IMR-90 (cell line): Measurements from ENCODE around the gene ADAM15. TPM values are rescaled to one million over a fixed set of nuclear protein-coding genes. Genes with fewer than 3 reads are reported as not detected.

Experiments
- ATAC-seq: fragments of 200-7000 bp; cut with Tn5 transposase; 2 replicates; pipeline ENCODE4 v1.9.1; 2020; ENCODE audit warnings: low read depth, mild to moderate bottlenecking, moderate library complexity
- BruUV-seq: library from RNA; stranded (reverse); fragments of 400-500 nt; replicated peaks from 2 replicates; lab custom pipeline; 2021; lab: Mats Ljungman, UMichigan
- CTCF ChIA-PET: fragments of 300-600 bp; formaldehyde crosslinking; extraction: SDS; loops from one replicate; lab custom pipeline; 2021; ENCODE audit warnings: antibody characterized with exemption; lab: Yijun Ruan, JAX
- POLR2A ChIA-PET: fragments of 300-600 bp; sonication (Branson Sonifier 250); formaldehyde crosslinking; loops from one replicate; lab custom pipeline; 2022; ENCODE audit warnings: antibody characterized with exemption; ENCODE audit not compliant: unreplicated experiment; lab: Charles Lee
- DNase-seq: peaks from one replicate; pipeline ENCODE4 v3.0.0; 2013
- H2AFZ ChIP-seq: replicated peaks from 2 replicates; pipeline ENCODE3; 2013; ENCODE audit warnings: low read length, mild to moderate bottlenecking; ENCODE audit not compliant: poor library complexity
- H2AK5ac ChIP-seq: 2 replicates; pipeline ENCODE4 v1.6.1; 2013; ENCODE audit warnings: low read depth, low read length, inconsistent platforms
- H2AK9ac ChIP-seq: replicated peaks from 2 replicates; pipeline ENCODE3; 2013; ENCODE audit warnings: mild to moderate bottlenecking, low read depth, low read length, moderate library complexity; ENCODE audit not compliant: poor library complexity
- H2BK120ac ChIP-seq: 2 replicates; pipeline ENCODE4 v1.6.1; 2013; ENCODE audit warnings: low read depth, low read length, inconsistent platforms
- H2BK15ac ChIP-seq: 3 replicates; pipeline ENCODE4 v1.6.1; 2013; ENCODE audit warnings: low read depth, low read length, inconsistent platforms
- H2BK20ac ChIP-seq: 2 replicates; pipeline ENCODE4 v1.6.1; 2013; ENCODE audit warnings: low read depth, mild to moderate bottlenecking, inconsistent platforms, low read length, moderate library complexity
- H2BK5ac ChIP-seq: 2 replicates; pipeline ENCODE4 v1.6.1; 2013; ENCODE audit warnings: mild to moderate bottlenecking, low read depth, low read length, inconsistent platforms; ENCODE audit not compliant: poor library complexity, severe bottlenecking
- H3K14ac ChIP-seq: replicated peaks from 2 replicates; pipeline ENCODE4 v1.6.1; 2013; ENCODE audit warnings: low read depth, low read length, inconsistent platforms
- H3K18ac ChIP-seq: 2 replicates; pipeline ENCODE4 v1.6.1; 2013; ENCODE audit warnings: low read depth, low read length, control low read depth
- H3K23ac ChIP-seq: 2 replicates; pipeline ENCODE4 v1.6.1; 2013; ENCODE audit warnings: low read depth, low read length, inconsistent platforms
- H3K27ac ChIP-seq: 2 replicates; pipeline ENCODE4 v1.5.1; 2013; ENCODE audit warnings: mild to moderate bottlenecking, control low read depth, low read length; ENCODE audit not compliant: insufficient read depth
- H3K27me3 ChIP-seq: 2 replicates; pipeline ENCODE4 v1.6.1; 2013; ENCODE audit warnings: low read length; ENCODE audit not compliant: control insufficient read depth, insufficient read depth
- H3K36me3 ChIP-seq: 2 replicates; pipeline ENCODE4 v1.6.1; 2013; ENCODE audit warnings: low read length, mixed read lengths; ENCODE audit not compliant: control insufficient read depth, insufficient read depth
- H3K4ac ChIP-seq: 2 replicates; pipeline ENCODE4 v1.6.1; 2013; ENCODE audit warnings: low read depth, low read length, inconsistent platforms
- H3K4me1 ChIP-seq: 2 replicates; pipeline ENCODE4 v1.6.1; 2013; ENCODE audit warnings: low read length, mixed read lengths; ENCODE audit not compliant: control insufficient read depth, insufficient read depth
- H3K4me2 ChIP-seq: 2 replicates; pipeline ENCODE4 v1.6.1; 2013; ENCODE audit warnings: low read depth, mild to moderate bottlenecking, control low read depth, low read length, moderate library complexity
- H3K4me3 ChIP-seq: 2 replicates; pipeline ENCODE4 v1.5.1; 2013; ENCODE audit warnings: low read depth, mild to moderate bottlenecking, control low read depth, low read length, moderate library complexity; ENCODE audit not compliant: insufficient read depth
- H3K56ac ChIP-seq: 2 replicates; pipeline ENCODE4 v1.6.1; 2013; ENCODE audit warnings: low read length, inconsistent platforms; ENCODE audit not compliant: insufficient read depth; ENCODE audit errors: extremely low read depth
- H3K79me1 ChIP-seq, 2 experiments: 2 replicates each; pipeline ENCODE4 v1.6.1; 2013; ENCODE audit warnings: low read length in 2 of 2, inconsistent platforms in 1 of 2, low read depth in 1 of 2
- H3K9ac ChIP-seq: 2 replicates; pipeline ENCODE4 v1.6.1; 2013; ENCODE audit warnings: low read depth, low read length, control low read depth
- H3K9me1 ChIP-seq: 2 replicates; pipeline ENCODE4 v1.6.1; 2013; ENCODE audit warnings: low read length, inconsistent platforms; ENCODE audit not compliant: insufficient read depth
- H3K9me3 ChIP-seq: 2 replicates; pipeline ENCODE4 v1.6.1; 2013; ENCODE audit warnings: low read length; ENCODE audit not compliant: control insufficient read depth, insufficient read depth
- H4K20me1 ChIP-seq: 2 replicates; pipeline ENCODE4 v1.6.1; 2013; ENCODE audit warnings: low read length, inconsistent platforms; ENCODE audit not compliant: insufficient read depth
- H4K5ac ChIP-seq: 2 replicates; pipeline ENCODE4 v1.6.1; 2013; ENCODE audit warnings: mild to moderate bottlenecking, low read depth, low read length, control low read depth
- H4K8ac ChIP-seq, 2 experiments: 2 replicates each; pipeline ENCODE4 v1.6.1; 2013; ENCODE audit warnings: low read depth in 2 of 2, low read length in 2 of 2, control low read depth in 1 of 2, inconsistent platforms in 1 of 2
- H4K91ac ChIP-seq: 2 replicates; pipeline ENCODE4 v1.6.1; 2013; ENCODE audit warnings: low read depth, low read length, inconsistent platforms; ENCODE audit not compliant: insufficient read depth
- BHLHE40 ChIP-seq: fragments of 150-350 bp; IDR thresholded peaks from 2 replicates; pipeline ENCODE4 v1.6.1; 2016; ENCODE audit warnings: mild to moderate bottlenecking, low read depth, low read length
- MAZ ChIP-seq: IDR thresholded peaks from 2 replicates; pipeline ENCODE4 v1.6.1; 2012; ENCODE audit warnings: low read depth, mild to moderate bottlenecking, low read length, improper control_type of control experiment, moderate library complexity, borderline replicate concordance
- MXI1 ChIP-seq: IDR thresholded peaks from 2 replicates; pipeline ENCODE4 v1.6.1; 2012; ENCODE audit warnings: low read depth, mild to moderate bottlenecking, low read length, moderate library complexity, borderline replicate concordance
- NFE2L2 ChIP-seq: fragments of 150-350 bp; IDR thresholded peaks from 2 replicates; pipeline ENCODE4 v1.6.1; 2016; ENCODE audit warnings: low read depth, mild to moderate bottlenecking, low read length
- RAD21 ChIP-seq: IDR thresholded peaks from 2 replicates; pipeline ENCODE4 v1.6.1; 2012; ENCODE audit warnings: low read length, improper control_type of control experiment
- RCOR1 ChIP-seq: IDR thresholded peaks from 2 replicates; pipeline ENCODE4 v1.6.1; 2012; ENCODE audit warnings: mild to moderate bottlenecking, low read length, improper control_type of control experiment; ENCODE audit not compliant: insufficient replicate concordance
- WGBS, 2 experiments: methylation state at CpG; one replicate each; pipeline versions ENCODE4 v1.1.5 to v1.1.7; 2013; ENCODE audit warnings: missing lambda C conversion rate in 2 of 2; ENCODE audit not compliant: insufficient read length in 1 of 2; ENCODE audit errors: extremely low coverage in 2 of 2; 5-methylcytosine and 5-hydroxymethylcytosine counted together
- dilution Hi-C: fragments of 300-500 bp; cut with HindIII; formaldehyde crosslinking; loops from one replicate; pipeline ENCODE4 v1.14.3; 2018; ENCODE audit warnings: low sequenced_read_pairs; ENCODE audit not compliant: unreplicated experiment
- in situ Hi-C: fragments of 300-500 bp; cut with MboI; formaldehyde crosslinking; loops from 3 replicates; pipeline ENCODE4 v1.14.3; 2019; ENCODE audit warnings: low sequenced_read_pairs, inconsistent platforms, mixed read lengths
- intact Hi-C: fragments of 100-400 bp; cut with micrococcal nuclease; formaldehyde crosslinking; loops from 2 replicates; pipeline ENCODE4 v1.10.0; 2022
- polyA plus RNA-seq, 3 experiments: library from polyadenylated mRNA; depleted of rRNA; stranded (reverse); fragments of >200 nt; gene quantifications; 2 replicates each; pipeline ENCODE4 v1.2.3, GENCODE V29; 2012; ENCODE audit warnings: low replicate concordance in 1 of 3
- total RNA-seq: library from RNA; depleted of rRNA; stranded (reverse); fragments of >200 nt; gene quantifications from 2 replicates; pipeline ENCODE4 v1.2.3, GENCODE V29; 2012

Gene ADAM15
- total and polyA plus RNA-seq, 2 of the 4 experiments (the other 2 are of a cell fraction), result 25.6 to 52.4 TPM

DNA sequence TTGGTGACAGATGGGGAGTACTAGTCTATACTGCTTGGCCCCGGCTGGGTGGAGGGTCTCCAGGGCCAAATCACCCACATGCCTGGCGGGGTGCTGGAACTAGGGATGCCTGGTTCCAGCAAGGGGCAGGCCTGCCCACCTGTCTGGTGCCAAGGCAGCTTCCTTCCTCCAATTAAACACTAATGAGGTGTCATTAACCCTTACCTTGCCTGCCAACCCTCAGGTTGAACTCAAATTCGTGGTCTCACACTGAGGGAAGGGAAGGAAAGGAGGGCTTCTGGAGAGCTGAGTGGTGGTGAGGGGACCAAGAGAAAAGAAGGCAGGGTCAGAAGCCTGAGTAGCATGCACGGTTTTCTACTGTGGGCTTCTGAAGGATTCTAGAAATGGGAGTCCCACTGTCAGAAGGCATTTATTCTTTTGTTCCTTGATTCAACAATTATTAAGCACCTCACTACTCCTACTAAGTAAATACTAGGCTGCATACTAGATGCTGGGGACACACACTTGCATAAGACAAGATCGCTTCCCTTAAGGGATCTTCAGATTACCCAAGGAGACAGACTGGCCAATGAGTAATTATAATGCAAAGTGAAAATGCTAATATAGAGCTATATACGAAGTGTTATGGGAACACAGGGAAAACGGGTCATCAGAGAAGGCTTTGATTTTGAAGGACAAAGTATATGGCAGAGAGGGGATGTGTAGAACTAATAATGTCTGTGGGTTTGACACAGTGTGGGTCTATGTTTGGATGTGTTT is 21.6 kb downstream of the ADAM15 start:
- H2BK5ac ChIP-seq, result no peak overlapping the region
- 8% methylated on average over 2 of the region's 7 CpGs; no CpG with 5 or more reads in 1 of the 2 experiments for WGBS, 2 experiments
- no peak overlapping the region for H3K56ac ChIP-seq
- peaks cover 26% of the 10 kb centered on the region for H3K27me3 ChIP-seq
- H4K91ac ChIP-seq, result no peak overlapping the region
- dilution Hi-C loops (no loop called here), in situ Hi-C loops (no loop called here), intact Hi-C loops (no loop called here)
- no peak overlapping the region for H2AK5ac ChIP-seq
- no peak overlapping the region for H2BK20ac ChIP-seq
- DNase-seq (no peak), ATAC-seq (no peak)
- ChIA-PET CTCF (no interaction called here), POLR2A (no interaction called here)
- no peak overlapping the region for H2BK120ac ChIP-seq
- H4K8ac ChIP-seq, result no peak overlapping the region
- no peaks in the 10 kb centered on the region for H3K9me3 ChIP-seq
- H4K20me1 ChIP-seq, result no peaks in the 10 kb centered on the region
- H3K9ac ChIP-seq, result no peak overlapping the region
- no peak overlapping the region for H3K14ac ChIP-seq
- no peak for TF ChIP-seq RAD21
- no peak for TF ChIP-seq BHLHE40
- no peak for TF ChIP-seq NFE2L2
- TF ChIP-seq RCOR1, result no peak
- no peak for TF ChIP-seq MXI1
- no peak for TF ChIP-seq MAZ
- no peak overlapping the region for H3K23ac ChIP-seq
- peak overlapping the region; percentile 25 for H2AK9ac ChIP-seq
- BruUV-seq, result no TSS peak
- no peak overlapping the region for H4K5ac ChIP-seq
- H3K4me1 ChIP-seq, result peaks cover 5% of the 10 kb centered on the region; the same call in 1 of the 2 replicates
- no peak overlapping the region for H3K18ac ChIP-seq
- no peak overlapping the region for H2AFZ ChIP-seq
- peaks cover 13% of the 10 kb centered on the region; the same call in 1 of the 2 replicates for H3K36me3 ChIP-seq
- H3K79me1 ChIP-seq, result no peaks in the 10 kb centered on the region
- H3K9me1 ChIP-seq, result 0 out of 2 replicates have a peak, but pooled peaks cover 7% of the 10 kb centered on the region
- no peak overlapping the region for H2BK15ac ChIP-seq
- no peak overlapping the region for H3K4me3 ChIP-seq
- H3K4ac ChIP-seq, result no peak overlapping the region
- H3K4me2 ChIP-seq, result no peak overlapping the region
- no peak overlapping the region for H3K27ac ChIP-seq
